ENCODE measurements around the gene NCK2.

- no peak for TF ChIP-seq MAX (IDR thresholded peaks at IDR 0.05; ENCODE audit: low read depth)
- TF ChIP-seq SIN3A (IDR thresholded peaks at IDR 0.05; ENCODE audit: borderline replicate concordance, low read depth, low read length) = no peak
- no peak for TF ChIP-seq CTCF (IDR thresholded peaks at IDR 0.05)
- no peak for TF ChIP-seq EZH2phosphoT487 (IDR thresholded peaks at IDR 0.05; ENCODE audit: borderline replicate concordance, low read depth)
- no peak for TF ChIP-seq JUND (IDR thresholded peaks at IDR 0.05)
- TF ChIP-seq GABPA (IDR thresholded peaks at IDR 0.05; ENCODE audit: low read depth) = no peak
- no peak for TF ChIP-seq YY1 (IDR thresholded peaks at IDR 0.05; ENCODE audit: low read depth)
These were observed 13.2 kb upstream of the NCK2 start for GRCh38 chr2:105731511-105731910.

All from SK-N-SH (cell line).